Femur (tissue), 1 donor: ENCODE results near the gene ITCH.
"Not testable (repeated sequence)": the region's sequence is repeated elsewhere in the genome, so short reads cannot be mapped to it uniquely, and the experiment has no call there.

Experiments
- DNase-seq: peaks from one replicate; pipeline ENCODE4 v3.0.0-alpha.2; 2017

Gene ITCH

GRCh38 chr20:34514897-34515483 lies 151.9 kb downstream of the ITCH start:
- DNase-seq: no peak

- peak; percentile 60 for DNase-seq
Observed at GRCh38 chr20:34515484-34516246, 152.6 kb downstream of the ITCH start.

- peak; percentile 98 for DNase-seq
Observed at GRCh38 chr20:34516247-34517113, 153.4 kb downstream of the ITCH start, which contains the start of gene DYNLRB1. Gene DYNLRB1 (plus strand): TSS chr20:34516422. CDS start chr20:34516459, 37 bp downstream.

GRCh38 chr20:34517114-34517505 lies 154.0 kb downstream of the ITCH start:
- no peak for DNase-seq

- DNase-seq: not testable (repeated sequence)
Observed at GRCh38 chr20:34518863-34519262, 155.8 kb downstream of the ITCH start.

- not testable (repeated sequence) for DNase-seq
Observed at GRCh38 chr20:34519841-34520240, 156.8 kb downstream of the ITCH start.

- peak; percentile 60 for DNase-seq
Observed at GRCh38 chr20:34522969-34523871, 160.1 kb downstream of the ITCH start.

GRCh38 chr20:34524426-34524825 lies 161.4 kb downstream of the ITCH start:
- DNase-seq: no peak

- no peak for DNase-seq
Observed at GRCh38 chr20:34525342-34525708, 162.3 kb downstream of the ITCH start.

- DNase-seq: peak; percentile 69
Observed at GRCh38 chr20:34525709-34526416, 162.8 kb downstream of the ITCH start.

GRCh38 chr20:34526466-34526865 lies 163.4 kb downstream of the ITCH start:
- DNase-seq: no peak

GRCh38 chr20:34527016-34527415 lies 163.9 kb downstream of the ITCH start:
- no peak for DNase-seq

- DNase-seq: no peak
Observed at GRCh38 chr20:34528921-34529297, 165.8 kb downstream of the ITCH start.

GRCh38 chr20:34529742-34530141 lies 166.7 kb downstream of the ITCH start:
- DNase-seq: no peak

- DNase-seq: no peak
Observed at GRCh38 chr20:34530342-34530741, 167.3 kb downstream of the ITCH start.

- no peak for DNase-seq
Observed at GRCh38 chr20:34531608-34532265, 168.7 kb downstream of the ITCH start.

GRCh38 chr20:34532320-34532719 lies 169.2 kb downstream of the ITCH start:
- DNase-seq: no peak

- no peak for DNase-seq
Observed at GRCh38 chr20:34532756-34533155, 169.7 kb downstream of the ITCH start.

- DNase-seq: no peak
Observed at GRCh38 chr20:34534391-34535165, 171.5 kb downstream of the ITCH start.

- no peak for DNase-seq
Observed at GRCh38 chr20:34535301-34535840, 172.3 kb downstream of the ITCH start.
